GM12878 (cell line): ENCODE data around the gene COL4A2. TPM values are rescaled to one million over a fixed set of nuclear protein-coding genes. Genes with fewer than 3 reads are reported as not detected.

ENCODE experiments used
- ATAC-seq: fragments of 200-7000 bp; cut with Tn5 transposase; 3 replicates; pipeline ENCODE4 v1.9.1; 2020; ENCODE audit warnings: mild to moderate bottlenecking, moderate library complexity
- BruUV-seq: library from RNA; stranded (reverse); fragments of 400-500 nt; replicated peaks from 2 replicates; lab custom pipeline; 2021; lab: Mats Ljungman, UMichigan
- CTCF ChIA-PET: fragments of 300-600 bp; sonication (Branson Sonifier 250); formaldehyde crosslinking; extraction: SDS; loops from one replicate; lab custom pipeline; 2021; ENCODE audit warnings: inconsistent platforms; lab: Yijun Ruan, JAX
- POLR2A ChIA-PET: fragments of 350-600 bp; formaldehyde crosslinking; extraction: SDS; loops from one replicate; lab custom pipeline; 2021; ENCODE audit warnings: inconsistent platforms; lab: Charles Lee
- RAD21 ChIA-PET: fragments of 300-600 bp; sonication (Branson Sonifier 250); formaldehyde crosslinking; loops from one replicate; lab custom pipeline; 2023; ENCODE audit warnings: antibody characterized with exemption; ENCODE audit not compliant: unreplicated experiment; lab: Charles Lee
- SMC1A ChIA-PET: fragments of 300-600 bp; sonication (Branson Sonifier 250); formaldehyde crosslinking; loops from one replicate; lab custom pipeline; 2023; ENCODE audit not compliant: unreplicated experiment, uncharacterized antibody; lab: Charles Lee
- DNase-seq: peaks from one replicate; pipeline ENCODE4 v3.0.0-alpha.2; 2011; ENCODE audit warnings: low read depth, low spot score
- FAIRE-seq: peaks from 3 replicates; lab custom pipeline; 2011; peaks lifted over from hg19 to GRCh38; lab: Jason Lieb, UNC
- H2AFZ ChIP-seq: 2 replicates; pipeline ENCODE4 v1.6.0; 2011; ENCODE audit warnings: low read depth, low read length, control low read depth; ENCODE audit not compliant: control insufficient read depth
- H3K27ac ChIP-seq: 2 replicates; pipeline ENCODE4 v1.5.1; 2011; ENCODE audit warnings: control low read depth; ENCODE audit not compliant: control insufficient read depth, insufficient read depth
- H3K27me3 ChIP-seq, 2 experiments: replicated peaks in 1 of 2; 2 replicates each; pipeline versions ENCODE4 v1.6.0 to v1.6.1; 2011; ENCODE audit warnings: low read length in 1 of 2; ENCODE audit not compliant: control insufficient read depth in 2 of 2, insufficient read depth in 2 of 2
- H3K36me3 ChIP-seq, 2 experiments: 2 replicates each; pipeline ENCODE4 v1.5.1; 2011; ENCODE audit warnings: low read length in 1 of 2; ENCODE audit not compliant: control insufficient read depth in 2 of 2, insufficient read depth in 2 of 2
- H3K4me1 ChIP-seq: 2 replicates; pipeline ENCODE4 v1.6.1; 2011; ENCODE audit warnings: mild to moderate bottlenecking, low read length, moderate library complexity, mixed read lengths; ENCODE audit not compliant: control insufficient read depth, insufficient read depth
- H3K4me2 ChIP-seq: 2 replicates; pipeline ENCODE4 v1.6.0; 2011; ENCODE audit warnings: control low read depth; ENCODE audit not compliant: control insufficient read depth, insufficient read depth
- H3K4me3 ChIP-seq: fragments of 200-600 bp; sonication (generic); 2 replicates; pipeline ENCODE4 v1.5.1; 2016
- H3K79me2 ChIP-seq: 2 replicates; pipeline ENCODE4 v1.6.0; 2011; ENCODE audit warnings: low read length; ENCODE audit not compliant: control insufficient read depth, insufficient read depth
- H3K9ac ChIP-seq: 2 replicates; pipeline ENCODE4 v1.8.0; 2011; ENCODE audit warnings: low read length, control low read depth, mixed read lengths; ENCODE audit not compliant: control insufficient read depth, insufficient read depth
- H3K9me3 ChIP-seq: replicated peaks from 3 replicates; pipeline ENCODE4 v1.5.1; 2011; ENCODE audit warnings: mild to moderate bottlenecking, low read length; ENCODE audit not compliant: control insufficient read depth, insufficient read depth
- H4K20me1 ChIP-seq: 2 replicates; pipeline ENCODE4 v1.6.0; 2011; ENCODE audit not compliant: control insufficient read depth, insufficient read depth
- ATF2 ChIP-seq: IDR thresholded peaks from 2 replicates; pipeline ENCODE4 v1.6.1; 2012; ENCODE audit warnings: low read length, inconsistent platforms
- BHLHE40 ChIP-seq, 2 experiments: fragments of 450-650 bp in 1 of 2; IDR thresholded peaks; 2 replicates each; pipeline ENCODE4 v1.6.1; 2011 to 2017; ENCODE audit warnings: low read depth in 2 of 2, borderline replicate concordance in 1 of 2, improper control_type of control experiment in 1 of 2, low read length in 1 of 2, mild to moderate bottlenecking in 1 of 2
- CBFB ChIP-seq: IDR thresholded peaks from 2 replicates; pipeline ENCODE4 v1.6.1; 2016; ENCODE audit warnings: antibody characterized with exemption, low read depth
- CEBPB ChIP-seq, 2 experiments: fragments of 150-350 bp in 1 of 2; IDR thresholded peaks; 2 replicates each; pipeline ENCODE4 v1.6.1; 2012 to 2014; ENCODE audit warnings: low read depth in 2 of 2, low read length in 2 of 2, borderline replicate concordance in 1 of 2, inconsistent platforms in 1 of 2
- CHD4 ChIP-seq: fragments of 200-600 bp; sonication (generic); IDR thresholded peaks from 2 replicates; pipeline ENCODE4 v1.6.1; 2016; ENCODE audit warnings: mild to moderate bottlenecking
- CTCF ChIP-seq, 3 experiments: IDR thresholded peaks in 2 of 3; conservative IDR thresholded peaks in 1 of 3; 2 replicates each; pipeline ENCODE4 v1.5.1; 2011; ENCODE audit warnings: low read depth in 3 of 3, low read length in 3 of 3, mild to moderate bottlenecking in 3 of 3, control low read depth in 2 of 3, moderate library complexity in 2 of 3, inconsistent platforms in 1 of 3, mixed read lengths in 1 of 3; ENCODE audit not compliant: control insufficient read depth in 2 of 3, insufficient read depth in 1 of 3; ENCODE audit errors: extremely low read depth in 1 of 3
- HCFC1 ChIP-seq: fragments of 150-350 bp; IDR thresholded peaks from 2 replicates; pipeline ENCODE4 v1.6.1; 2014; ENCODE audit warnings: low read length
- MEF2B ChIP-seq: fragments of 450-650 bp; IDR thresholded peaks from 2 replicates; pipeline ENCODE4 v1.6.1; 2018; ENCODE audit warnings: mild to moderate bottlenecking, moderate library complexity; ENCODE audit not compliant: partially characterized antibody, poor library complexity, severe bottlenecking
- MTA3 ChIP-seq: IDR thresholded peaks from 2 replicates; pipeline ENCODE4 v1.6.1; 2012; ENCODE audit warnings: low read length, inconsistent platforms, borderline replicate concordance
- NR2C2 ChIP-seq: IDR thresholded peaks from 2 replicates; pipeline ENCODE4 v1.6.1; 2011; ENCODE audit warnings: borderline replicate concordance, low read depth; ENCODE audit not compliant: control insufficient read depth, insufficient read length
- NR2F1 ChIP-seq: fragments of 450-650 bp; conservative IDR thresholded peaks from 2 replicates; pipeline ENCODE4 v1.6.1; 2017; ENCODE audit warnings: mild to moderate bottlenecking
- NRF1 ChIP-seq: conservative IDR thresholded peaks from 2 replicates; pipeline ENCODE4 v1.6.1; 2011; ENCODE audit warnings: mild to moderate bottlenecking, low read depth, low read length, improper control_type of control experiment
- ZNF274 ChIP-seq: IDR thresholded peaks from one replicate; pipeline ENCODE4 v1.8.0; 2011; ENCODE audit not compliant: insufficient read length, insufficient read depth
- ZNF384 ChIP-seq: IDR thresholded peaks from 2 replicates; pipeline ENCODE4 v1.6.1; 2012; ENCODE audit warnings: low read depth, mild to moderate bottlenecking, low read length, improper control_type of control experiment, borderline replicate concordance
- whole genome bisulfite sequencing: methylation state at CpG from one replicate; pipeline ENCODE4 v1.1.6; 2016; ENCODE audit warnings: low lambda C conversion rate; ENCODE audit not compliant: insufficient replicate concordance, insufficient coverage; ENCODE audit errors: missing lambda C conversion rate; 5-methylcytosine and 5-hydroxymethylcytosine counted together
- in situ Hi-C: fragments of 300-500 bp; cut with MboI; formaldehyde crosslinking; loops from 9 replicates; pipeline ENCODE4 v1.14.3; 2018; ENCODE audit warnings: mixed read lengths
- intact Hi-C: fragments of 100-400 bp; cut with micrococcal nuclease; formaldehyde crosslinking; loops from one replicate; pipeline ENCODE4 v1.14.2; 2022; ENCODE audit not compliant: unreplicated experiment
- polyA plus RNA-seq, 11 experiments: library from polyadenylated mRNA; depleted of rRNA in 4 of 11; unstranded in 6 of 11; stranded (reverse) in 5 of 11; fragments of >200 nt; fragmentation: Nextera tagmentation in 4 of 11; fragmentation: Illumina TruSeq in 1 of 11; extraction: Ambion mirVana in 4 of 11; extraction: Trizol in 1 of 11; gene quantifications; 1 replicate in 1 of 11; 2 replicates in 10 of 11; pipeline versions ENCODE4 v1.2.1 to v1.2.3, GENCODE V29; 2011 to 2016; ENCODE audit warnings: inconsistent platforms in 2 of 11, missing spikeins in 2 of 11, low read depth in 1 of 11
- total RNA-seq, 4 experiments: library from RNA; depleted of rRNA in 3 of 4; stranded (reverse); fragments of >200 nt in 3 of 4; fragmentation: Illumina TruSeq in 1 of 4; extraction: Trizol in 1 of 4; gene quantifications; 2 replicates each; pipeline versions ENCODE4 v1.2.1 to v1.2.3, GENCODE V29; 2013 to 2021
- TF ChIP-seq, protein P1 (sequence below): fragments of 450-650 bp; formaldehyde crosslinking; IDR thresholded peaks from 2 replicates; pipeline ENCODE4 v1.4.0; 2020; ENCODE audit warnings: mild to moderate bottlenecking, moderate library complexity

COL4A2 gene
- total and polyA plus RNA-seq, 10 of the 15 experiments (the other 5 are each of a cell fraction or from before 2014, with no cell fraction given) = 0.16 to 1.6 (median 0.62) TPM; not detected in 3

- TF ChIP-seq ATF2 (no peak), ZNF384 (no peak)
These were observed 72.3 kb downstream of the COL4A2 start (continued) for GRCh38 chr13:110379358-110379757.

DNA sequence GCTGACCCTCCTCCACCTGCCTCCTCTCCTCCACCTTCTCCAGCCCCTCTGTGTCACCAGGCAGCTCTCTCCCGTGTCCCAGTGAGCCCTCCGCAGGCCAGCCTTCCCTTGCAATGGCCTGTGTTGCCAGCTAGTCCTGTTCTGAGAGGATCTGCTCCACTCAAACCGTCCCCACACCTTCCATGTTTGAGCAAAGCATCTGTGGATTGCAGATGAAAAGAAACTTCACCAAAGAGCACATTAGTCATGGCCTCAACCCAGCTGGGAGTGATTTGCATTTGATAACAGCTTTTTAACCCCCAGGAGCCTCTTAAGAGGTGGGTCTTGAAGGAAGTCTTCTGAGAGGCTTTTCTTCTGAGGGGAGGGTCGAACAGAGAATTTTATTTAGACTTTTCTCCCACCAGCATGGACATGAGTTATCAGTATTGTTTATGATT, 72.8 kb downstream of the COL4A2 start:
- ChIA-PET CTCF (interaction anchor here (1.0 to 1.6 kb wide), 3 partner anchors 13 to 64 kb away, joined by 3 to 4 read pairs (median 3); no protein-coding TSS in a partner anchor), SMC1A (interaction anchor here (0.6 kb wide), 1 partner anchor 10 kb away, joined by 3 read pairs; no protein-coding TSS in a partner anchor), POLR2A (interaction anchor here (1.9 kb wide), 1 partner anchor 8 kb away, joined by 6 read pairs; no protein-coding TSS in a partner anchor), RAD21 (interaction anchor here (1.2 to 1.3 kb wide), 2 partner anchors 8 to 16 kb away, joined by 3 to 5 read pairs; no protein-coding TSS in a partner anchor)
- Histone ChIP-seq H3K27me3 (peaks cover 0 to 5% of the 10 kb centered on the region in 2 experiments; a peak in 2 of 4 replicates), H4K20me1 (no peaks in the 10 kb centered on the region), H3K27ac (no peak overlapping the region), H3K9me3 (no peaks in the 10 kb centered on the region; the same call in 2 of the 3 replicates), H2AFZ (no peak overlapping the region), H3K9ac (no peak overlapping the region), H3K4me1 (no peaks in the 10 kb centered on the region), H3K4me2 (no peak overlapping the region), H3K4me3 (no peak overlapping the region), H3K79me2 (no peaks in the 10 kb centered on the region), H3K36me3 (no peaks in the 10 kb centered on the region)
- intact Hi-C loops (no loop called here), in situ Hi-C loops (no loop called here)
- DNase-seq (no peak), ATAC-seq (no peak), FAIRE-seq (no peak)
- WGBS = 3% methylated on average over 4 of the region's 4 CpGs
- BruUV-seq = no TSS peak
- TF ChIP-seq NRF1 = no peak
- no peak for TF ChIP-seq MTA3
- TF ChIP-seq, protein P1, sequence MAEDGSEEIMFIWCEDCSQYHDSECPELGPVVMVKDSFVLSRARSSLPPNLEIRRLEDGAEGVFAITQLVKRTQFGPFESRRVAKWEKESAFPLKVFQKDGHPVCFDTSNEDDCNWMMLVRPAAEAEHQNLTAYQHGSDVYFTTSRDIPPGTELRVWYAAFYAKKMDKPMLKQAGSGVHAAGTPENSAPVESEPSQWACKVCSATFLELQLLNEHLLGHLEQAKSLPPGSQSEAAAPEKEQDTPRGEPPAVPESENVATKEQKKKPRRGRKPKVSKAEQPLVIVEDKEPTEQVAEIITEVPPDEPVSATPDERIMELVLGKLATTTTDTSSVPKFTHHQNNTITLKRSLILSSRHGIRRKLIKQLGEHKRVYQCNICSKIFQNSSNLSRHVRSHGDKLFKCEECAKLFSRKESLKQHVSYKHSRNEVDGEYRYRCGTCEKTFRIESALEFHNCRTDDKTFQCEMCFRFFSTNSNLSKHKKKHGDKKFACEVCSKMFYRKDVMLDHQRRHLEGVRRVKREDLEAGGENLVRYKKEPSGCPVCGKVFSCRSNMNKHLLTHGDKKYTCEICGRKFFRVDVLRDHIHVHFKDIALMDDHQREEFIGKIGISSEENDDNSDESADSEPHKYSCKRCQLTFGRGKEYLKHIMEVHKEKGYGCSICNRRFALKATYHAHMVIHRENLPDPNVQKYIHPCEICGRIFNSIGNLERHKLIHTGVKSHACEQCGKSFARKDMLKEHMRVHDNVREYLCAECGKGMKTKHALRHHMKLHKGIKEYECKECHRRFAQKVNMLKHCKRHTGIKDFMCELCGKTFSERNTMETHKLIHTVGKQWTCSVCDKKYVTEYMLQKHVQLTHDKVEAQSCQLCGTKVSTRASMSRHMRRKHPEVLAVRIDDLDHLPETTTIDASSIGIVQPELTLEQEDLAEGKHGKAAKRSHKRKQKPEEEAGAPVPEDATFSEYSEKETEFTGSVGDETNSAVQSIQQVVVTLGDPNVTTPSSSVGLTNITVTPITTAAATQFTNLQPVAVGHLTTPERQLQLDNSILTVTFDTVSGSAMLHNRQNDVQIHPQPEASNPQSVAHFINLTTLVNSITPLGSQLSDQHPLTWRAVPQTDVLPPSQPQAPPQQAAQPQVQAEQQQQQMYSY (CRISPR knock-in tag) = no peak
- TF ChIP-seq NR2C2 = no peak
- TF ChIP-seq MEF2B = no peak
- TF ChIP-seq CEBPB (IDR thresholded peaks at IDR 0.05; ENCODE audit: borderline replicate concordance in 1 of 2, low read depth in 2 of 2, low read length in 2 of 2) = no peak
- TF ChIP-seq NR2F1 = no peak
- TF ChIP-seq CBFB = no peak
- TF ChIP-seq CTCF (IDR thresholded peaks at IDR 0.05 in 2 of 3, conservative IDR thresholded peaks at IDR 0.05 in 1 of 3; ENCODE audit: control insufficient read depth in 2 of 3, extremely low read depth in 1 of 3, insufficient read depth in 1 of 3, low read depth in 3 of 3, low read length in 3 of 3) = no peak
- TF ChIP-seq ZNF384 = no peak
- TF ChIP-seq ZNF274 = no peak
- no peak for TF ChIP-seq CHD4
- no peak for TF ChIP-seq BHLHE40 (IDR thresholded peaks at IDR 0.05; ENCODE audit: borderline replicate concordance in 1 of 2, low read depth in 2 of 2, low read length in 1 of 2)
- no peak for TF ChIP-seq HCFC1
